CD4-positive, alpha-beta T cell (primary cell): Measurements from ENCODE around the gene ERO1A. TPM values are rescaled to one million over a fixed set of nuclear protein-coding genes. Genes with fewer than 3 reads are reported as not detected.

Experiments
- ATAC-seq: fragments of 200-7000 bp; cut with Tn5 transposase; one replicate; pipeline ENCODE4 v1.10.0; 2022; ENCODE audit warnings: mild to moderate bottlenecking; ENCODE audit not compliant: poor library complexity
- CTCF ChIA-PET: fragments of 350-600 bp; sonication (Branson Sonifier 250); formaldehyde crosslinking; loops from one replicate; lab custom pipeline; 2021; ENCODE audit warnings: antibody characterized with exemption, inconsistent platforms; lab: Charles Lee
- POLR2A ChIA-PET: fragments of 350-600 bp; sonication (Branson Sonifier 250); formaldehyde crosslinking; loops from one replicate; lab custom pipeline; 2021; ENCODE audit warnings: antibody characterized with exemption, inconsistent platforms; lab: Charles Lee
- DNase-seq, 14 experiments: peaks; one replicate each; pipeline ENCODE4 v3.0.0-alpha.2; 2013 to 2020; ENCODE audit warnings: mixed read lengths in 2 of 14
- H3K27ac ChIP-seq, 2 donors: one replicate each; pipeline versions ENCODE4 v1.5.1 to v1.7.0; 2013; ENCODE audit warnings: low read length in 2 of 2, low read depth in 1 of 2, mild to moderate bottlenecking in 1 of 2
- H3K27me3 ChIP-seq, 2 experiments: 1 replicate in 1 of 2; 2 replicates in 1 of 2; pipeline versions ENCODE4 v1.6.1 to v1.7.0; 2013; ENCODE audit warnings: low read length in 2 of 2, control low read depth in 1 of 2, mild to moderate bottlenecking in 1 of 2, moderate library complexity in 1 of 2; ENCODE audit not compliant: insufficient read depth in 2 of 2, control insufficient read depth in 1 of 2
- H3K36me3 ChIP-seq: one replicate; pipeline ENCODE4 v1.6.1; 2013; ENCODE audit warnings: low read length, control low read depth; ENCODE audit not compliant: insufficient read depth
- H3K4me1 ChIP-seq: one replicate; pipeline ENCODE4 v1.6.1; 2013; ENCODE audit warnings: low read length, control low read depth; ENCODE audit not compliant: insufficient read depth
- H3K4me3 ChIP-seq: one replicate; pipeline ENCODE4 v1.5.1; 2013; ENCODE audit warnings: mild to moderate bottlenecking, low read length, moderate library complexity
- H3K9me3 ChIP-seq, 2 experiments: 1 replicate in 1 of 2; 2 replicates in 1 of 2; pipeline versions ENCODE4 v1.6.1 to v1.7.0; 2013; ENCODE audit warnings: low read length in 2 of 2, mild to moderate bottlenecking in 2 of 2, control low read depth in 1 of 2, moderate library complexity in 1 of 2; ENCODE audit not compliant: control insufficient read depth in 1 of 2, insufficient read depth in 1 of 2
- H3K27ac Mint-ChIP-seq: one replicate; pipeline ENCODE4 v1.8.0; 2020; ENCODE audit warnings: mixed read lengths
- H3K27me3 Mint-ChIP-seq: one replicate; pipeline ENCODE4 v1.8.0; 2021; ENCODE audit warnings: mixed read lengths
- H3K36me3 Mint-ChIP-seq: one replicate; pipeline ENCODE4 v1.8.0; 2021; ENCODE audit warnings: low read depth, mixed read lengths
- H3K4me1 Mint-ChIP-seq: one replicate; pipeline ENCODE4 v1.8.0; 2021; ENCODE audit warnings: low read depth, mixed read lengths
- H3K4me3 Mint-ChIP-seq: one replicate; pipeline ENCODE4 v1.8.0; 2020; ENCODE audit warnings: mild to moderate bottlenecking, mixed read lengths
- H3K9me3 Mint-ChIP-seq: one replicate; pipeline ENCODE4 v1.8.0; 2020; ENCODE audit warnings: mixed read lengths
- intact Hi-C, 2 experiments: fragments of 100-400 bp; cut with DNase I in 1 of 2; cut with micrococcal nuclease in 1 of 2; formaldehyde crosslinking; loops; one replicate each; pipeline versions ENCODE4 v1.15.1 to v1.9.0; 2023 to 2025; cut with DNase I, micrococcal nuclease
- total RNA-seq, 174 experiments: library from RNA in 2 of 174; stranded (reverse) in 2 of 174; gene quantifications; one replicate each; pipeline ENCODE4 v1.2.3 and lab custom pipeline; 2021 to 2026
- TF ChIP-seq, protein P1 (sequence below): fragments of 200-600 bp; IDR thresholded peaks from one replicate; pipeline ENCODE4 v1.8.0; 2022; ENCODE audit warnings: antibody characterized with exemption, mild to moderate bottlenecking

The ERO1A gene
- total RNA-seq, 2 experiments from 2014 or later: 58.6 to 60.7 TPM

DNA sequence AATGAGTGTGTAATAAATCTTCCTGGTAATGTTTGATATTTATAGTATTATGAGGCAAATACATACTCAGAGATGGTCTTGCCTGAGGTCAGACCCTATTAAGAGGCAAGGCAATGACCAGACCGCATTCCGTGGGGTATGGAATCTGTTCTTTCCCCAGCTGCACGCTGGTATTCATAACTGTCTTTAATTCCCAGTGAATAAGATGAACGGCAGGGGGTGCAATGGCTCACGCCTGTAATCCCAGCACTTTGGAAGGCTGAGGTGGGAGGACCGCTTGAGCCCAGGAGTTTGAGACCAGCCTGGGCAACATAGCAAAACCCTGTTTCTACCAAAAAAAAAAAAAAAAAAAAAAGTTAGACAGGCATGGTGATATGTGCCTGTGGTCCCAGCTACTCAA, 44.6 kb downstream of the ERO1A start:
- Mint-ChIP-seq H3K27me3 (no peaks in the 10 kb centered on the region), H3K4me3 (no peak overlapping the region), H3K27ac (no peak overlapping the region), H3K9me3 (no peaks in the 10 kb centered on the region), H3K4me1 (no peaks in the 10 kb centered on the region), H3K36me3 (peaks cover 88% of the 10 kb centered on the region)
- intact Hi-C loops: loop anchor here in 1 of 2 experiments (10.0 kb wide), 1 partner anchor 96 kb away; the partner anchor contains the start of genes GPR137C and TXNDC16
- no peak for DNase-seq
- CTCF ChIA-PET: interaction anchor here (1.6 kb wide), 1 partner anchor 124 kb away, joined by 4 read pairs; no protein-coding TSS in a partner anchor
- Histone ChIP-seq H3K36me3 (peaks cover 76% of the 10 kb centered on the region), H3K4me1 (no peaks in the 10 kb centered on the region), H3K27me3 (no peaks in the 10 kb centered on the region), H3K27ac (no peak overlapping the region), H3K4me3 (no peak overlapping the region), H3K9me3 (no peaks in the 10 kb centered on the region)
- ATAC-seq: no peak
- TF ChIP-seq, protein P1, sequence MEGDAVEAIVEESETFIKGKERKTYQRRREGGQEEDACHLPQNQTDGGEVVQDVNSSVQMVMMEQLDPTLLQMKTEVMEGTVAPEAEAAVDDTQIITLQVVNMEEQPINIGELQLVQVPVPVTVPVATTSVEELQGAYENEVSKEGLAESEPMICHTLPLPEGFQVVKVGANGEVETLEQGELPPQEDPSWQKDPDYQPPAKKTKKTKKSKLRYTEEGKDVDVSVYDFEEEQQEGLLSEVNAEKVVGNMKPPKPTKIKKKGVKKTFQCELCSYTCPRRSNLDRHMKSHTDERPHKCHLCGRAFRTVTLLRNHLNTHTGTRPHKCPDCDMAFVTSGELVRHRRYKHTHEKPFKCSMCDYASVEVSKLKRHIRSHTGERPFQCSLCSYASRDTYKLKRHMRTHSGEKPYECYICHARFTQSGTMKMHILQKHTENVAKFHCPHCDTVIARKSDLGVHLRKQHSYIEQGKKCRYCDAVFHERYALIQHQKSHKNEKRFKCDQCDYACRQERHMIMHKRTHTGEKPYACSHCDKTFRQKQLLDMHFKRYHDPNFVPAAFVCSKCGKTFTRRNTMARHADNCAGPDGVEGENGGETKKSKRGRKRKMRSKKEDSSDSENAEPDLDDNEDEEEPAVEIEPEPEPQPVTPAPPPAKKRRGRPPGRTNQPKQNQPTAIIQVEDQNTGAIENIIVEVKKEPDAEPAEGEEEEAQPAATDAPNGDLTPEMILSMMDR: no peak
- POLR2A ChIA-PET: no interaction called here

DNA sequence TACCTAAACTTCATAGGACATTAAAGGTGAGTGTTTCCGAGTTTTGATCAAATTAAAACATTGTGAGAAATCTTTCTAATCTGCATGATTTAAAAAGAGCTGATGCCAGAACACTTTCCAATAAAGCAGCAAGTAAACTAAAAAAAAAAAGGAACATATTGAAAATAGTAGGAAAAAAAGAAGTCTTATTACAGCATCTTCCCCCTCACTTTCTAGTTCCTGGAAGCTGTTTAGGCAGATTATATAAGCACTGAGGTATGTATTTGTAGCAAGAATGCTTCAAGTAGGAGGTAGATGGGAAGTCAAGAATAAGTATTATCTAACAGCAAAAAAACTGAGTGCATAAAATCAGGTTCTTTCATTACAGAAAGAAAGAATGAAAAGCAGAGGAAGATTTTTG, 45.8 kb downstream of the ERO1A start:
- peaks cover 77% of the 10 kb centered on the region for H3K36me3 ChIP-seq
- H3K27me3 ChIP-seq: no peaks in the 10 kb centered on the region
- no peaks in the 10 kb centered on the region for H3K9me3 ChIP-seq
- peak overlapping the region; percentile 56 for H3K27ac Mint-ChIP-seq
- H3K36me3 Mint-ChIP-seq: peaks cover 88% of the 10 kb centered on the region
- no peaks in the 10 kb centered on the region for H3K4me1 Mint-ChIP-seq
- ATAC-seq (no peak), DNase-seq (no peak)
- no peak overlapping the region for H3K4me3 Mint-ChIP-seq
- H3K27ac ChIP-seq: no peak overlapping the region
- POLR2A ChIA-PET: no interaction called here
- H3K27me3 Mint-ChIP-seq: no peaks in the 10 kb centered on the region
- TF ChIP-seq, protein P1: no peak
- no peaks in the 10 kb centered on the region for H3K4me1 ChIP-seq
- intact Hi-C loops: no loop called here
- no peak overlapping the region for H3K4me3 ChIP-seq
- CTCF ChIA-PET: interaction anchor here (1.6 kb wide), 1 partner anchor 125 kb away, joined by 4 read pairs; no protein-coding TSS in a partner anchor
- no peaks in the 10 kb centered on the region for H3K9me3 Mint-ChIP-seq

DNA sequence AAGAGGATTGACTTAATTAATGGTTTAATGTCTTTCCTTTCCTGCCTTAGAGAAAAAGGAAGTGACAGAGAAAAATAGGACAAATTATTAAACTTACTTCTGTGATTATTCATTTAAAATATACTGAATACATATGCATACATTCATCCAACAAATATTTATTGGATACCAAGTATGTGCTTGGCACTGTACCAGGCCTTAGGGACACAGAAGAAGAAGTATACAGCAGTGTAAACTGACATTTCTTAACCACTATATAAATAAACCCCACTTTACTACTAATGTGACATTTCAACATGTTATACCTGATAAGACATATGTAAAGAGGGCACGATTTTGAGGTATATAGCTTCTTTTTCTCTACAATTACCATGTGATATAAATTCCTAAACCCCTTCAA, 53.6 kb downstream of the ERO1A start:
- H3K9me3 ChIP-seq: peaks cover 0 to 13% of the 10 kb centered on the region in 2 experiments
- no peak overlapping the region for H3K27ac Mint-ChIP-seq
- no peak for DNase-seq
- no peak for ATAC-seq
- intact Hi-C loops: no loop called here
- no peak overlapping the region for H3K4me3 Mint-ChIP-seq
- H3K4me3 ChIP-seq: no peak overlapping the region
- TF ChIP-seq, protein P1: no peak
- H3K9me3 Mint-ChIP-seq: peaks cover 5% of the 10 kb centered on the region
- H3K36me3 ChIP-seq: peaks cover 50% of the 10 kb centered on the region
- H3K27ac ChIP-seq: no peak overlapping the region
- no peaks in the 10 kb centered on the region for H3K4me1 Mint-ChIP-seq
- ChIA-PET CTCF (no interaction called here), POLR2A (no interaction called here)
- H3K36me3 Mint-ChIP-seq: peaks cover 58% of the 10 kb centered on the region
- no peaks in the 10 kb centered on the region for H3K27me3 ChIP-seq
- H3K27me3 Mint-ChIP-seq: no peaks in the 10 kb centered on the region
- H3K4me1 ChIP-seq: no peaks in the 10 kb centered on the region
